Measurements from ENCODE around the gene KLHDC8A. TPM values are rescaled to one million over a fixed set of nuclear protein-coding genes. Genes with fewer than 3 reads are reported as not detected.

Gene KLHDC8A
- total and polyA plus RNA-seq, 2 of the 13 experiments (the other 11 are each of a cell fraction or from before 2014, with no cell fraction given): not detected

DNA sequence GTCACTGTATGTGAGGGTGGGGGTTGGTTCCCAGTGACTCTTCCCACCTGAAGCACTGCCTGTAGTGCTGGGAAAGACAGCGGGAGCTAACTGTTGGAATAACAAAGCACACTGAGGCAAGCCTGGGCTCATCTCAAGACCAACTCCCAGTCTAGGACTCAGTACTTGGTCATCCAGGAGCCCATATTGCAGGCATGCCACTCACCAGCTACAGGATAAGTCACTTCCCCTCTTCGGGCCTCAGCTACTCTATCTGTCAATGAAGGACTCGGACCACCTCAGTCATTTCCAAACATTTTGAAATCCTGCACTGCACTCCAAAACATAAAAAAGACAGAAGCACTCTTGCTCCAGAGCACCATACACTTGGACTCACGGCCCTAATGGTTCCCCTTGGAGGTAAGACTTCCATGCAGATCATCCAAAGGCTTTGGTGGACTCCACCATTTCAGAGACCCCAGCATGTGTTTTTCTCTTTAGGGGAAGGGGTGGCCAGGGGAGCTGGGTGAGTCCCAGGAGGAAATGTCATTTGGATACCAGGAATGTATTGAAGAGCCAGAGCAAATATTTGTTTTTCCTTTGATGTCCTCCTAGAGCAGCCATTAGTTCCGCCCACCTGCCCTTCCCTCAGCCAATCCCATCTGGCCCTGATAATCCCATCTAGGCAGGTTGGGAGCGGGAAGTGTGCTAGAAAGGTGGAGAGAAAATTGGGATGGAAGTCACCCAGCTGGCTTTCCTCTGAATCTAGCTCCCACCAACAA lies 38.3 kb downstream of the KLHDC8A start (continued):
- TF ChIP-seq, protein P1, sequence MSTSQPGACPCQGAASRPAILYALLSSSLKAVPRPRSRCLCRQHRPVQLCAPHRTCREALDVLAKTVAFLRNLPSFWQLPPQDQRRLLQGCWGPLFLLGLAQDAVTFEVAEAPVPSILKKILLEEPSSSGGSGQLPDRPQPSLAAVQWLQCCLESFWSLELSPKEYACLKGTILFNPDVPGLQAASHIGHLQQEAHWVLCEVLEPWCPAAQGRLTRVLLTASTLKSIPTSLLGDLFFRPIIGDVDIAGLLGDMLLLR (CRISPR knock-in tag; IDR thresholded peaks at IDR 0.05): no peak
- TF ChIP-seq ELF3 (CRISPR knock-in tag; IDR thresholded peaks at IDR 0.05): peak; percentile 73
- TF ChIP-seq, protein P2, sequence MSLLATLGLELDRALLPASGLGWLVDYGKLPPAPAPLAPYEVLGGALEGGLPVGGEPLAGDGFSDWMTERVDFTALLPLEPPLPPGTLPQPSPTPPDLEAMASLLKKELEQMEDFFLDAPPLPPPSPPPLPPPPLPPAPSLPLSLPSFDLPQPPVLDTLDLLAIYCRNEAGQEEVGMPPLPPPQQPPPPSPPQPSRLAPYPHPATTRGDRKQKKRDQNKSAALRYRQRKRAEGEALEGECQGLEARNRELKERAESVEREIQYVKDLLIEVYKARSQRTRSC (CRISPR knock-in tag; IDR thresholded peaks at IDR 0.05; ENCODE audit: low read depth): no peak
- TF ChIP-seq ZNF678 (CRISPR knock-in tag; IDR thresholded peaks at IDR 0.05): no peak
- no peak for TF ChIP-seq DNMT1 (CRISPR knock-in tag; IDR thresholded peaks at IDR 0.05)
- TF ChIP-seq SIX1 (CRISPR knock-in tag; IDR thresholded peaks at IDR 0.05; ENCODE audit: borderline replicate concordance): no peak; the same call in 1 of the 2 replicates
- TF ChIP-seq FOXA1 (IDR thresholded peaks at IDR 0.05): 0 out of 2 replicates have a peak, but pooled peaks have one; percentile 13
- TF ChIP-seq FOXA1 (CRISPR knock-in tag; IDR thresholded peaks at IDR 0.05): peak; percentile 79
- TF ChIP-seq MXD4 (CRISPR knock-in tag; IDR thresholded peaks at IDR 0.05): no peak; the same call in 1 of the 2 replicates
- TF ChIP-seq, protein P3, sequence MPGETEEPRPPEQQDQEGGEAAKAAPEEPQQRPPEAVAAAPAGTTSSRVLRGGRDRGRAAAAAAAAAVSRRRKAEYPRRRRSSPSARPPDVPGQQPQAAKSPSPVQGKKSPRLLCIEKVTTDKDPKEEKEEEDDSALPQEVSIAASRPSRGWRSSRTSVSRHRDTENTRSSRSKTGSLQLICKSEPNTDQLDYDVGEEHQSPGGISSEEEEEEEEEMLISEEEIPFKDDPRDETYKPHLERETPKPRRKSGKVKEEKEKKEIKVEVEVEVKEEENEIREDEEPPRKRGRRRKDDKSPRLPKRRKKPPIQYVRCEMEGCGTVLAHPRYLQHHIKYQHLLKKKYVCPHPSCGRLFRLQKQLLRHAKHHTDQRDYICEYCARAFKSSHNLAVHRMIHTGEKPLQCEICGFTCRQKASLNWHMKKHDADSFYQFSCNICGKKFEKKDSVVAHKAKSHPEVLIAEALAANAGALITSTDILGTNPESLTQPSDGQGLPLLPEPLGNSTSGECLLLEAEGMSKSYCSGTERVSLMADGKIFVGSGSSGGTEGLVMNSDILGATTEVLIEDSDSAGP (CRISPR knock-in tag; IDR thresholded peaks at IDR 0.05; ENCODE audit: borderline replicate concordance): no peak
- TF ChIP-seq KLF11 (CRISPR knock-in tag; IDR thresholded peaks at IDR 0.05): no peak
- no peak for TF ChIP-seq PCBP2 (optimal IDR thresholded peaks at IDR 0.05; ENCODE audit: low read depth, low read length, poor library complexity, severe bottlenecking)
- TF ChIP-seq ZNF567 (CRISPR knock-in tag; IDR thresholded peaks at IDR 0.05; ENCODE audit: borderline replicate concordance): no peak
- TF ChIP-seq STAT5B (CRISPR knock-in tag; IDR thresholded peaks at IDR 0.05): no peak
- TF ChIP-seq RCOR2 (CRISPR knock-in tag; IDR thresholded peaks at IDR 0.05): no peak
- peak; percentile 51; the same call in 1 of the 2 replicates for TF ChIP-seq ZNF788 (CRISPR knock-in tag; IDR thresholded peaks at IDR 0.05; ENCODE audit: borderline replicate concordance)
- peak in 1 of 2 experiments; percentile 71; a peak in 2 of 4 replicates for TF ChIP-seq EP300 (IDR thresholded peaks at IDR 0.05; ENCODE audit: low read depth in 2 of 2, low read length in 2 of 2)
- no peak for TF ChIP-seq EP300 (CRISPR knock-in tag; IDR thresholded peaks at IDR 0.05; ENCODE audit: borderline replicate concordance)
- TF ChIP-seq, protein P4, sequence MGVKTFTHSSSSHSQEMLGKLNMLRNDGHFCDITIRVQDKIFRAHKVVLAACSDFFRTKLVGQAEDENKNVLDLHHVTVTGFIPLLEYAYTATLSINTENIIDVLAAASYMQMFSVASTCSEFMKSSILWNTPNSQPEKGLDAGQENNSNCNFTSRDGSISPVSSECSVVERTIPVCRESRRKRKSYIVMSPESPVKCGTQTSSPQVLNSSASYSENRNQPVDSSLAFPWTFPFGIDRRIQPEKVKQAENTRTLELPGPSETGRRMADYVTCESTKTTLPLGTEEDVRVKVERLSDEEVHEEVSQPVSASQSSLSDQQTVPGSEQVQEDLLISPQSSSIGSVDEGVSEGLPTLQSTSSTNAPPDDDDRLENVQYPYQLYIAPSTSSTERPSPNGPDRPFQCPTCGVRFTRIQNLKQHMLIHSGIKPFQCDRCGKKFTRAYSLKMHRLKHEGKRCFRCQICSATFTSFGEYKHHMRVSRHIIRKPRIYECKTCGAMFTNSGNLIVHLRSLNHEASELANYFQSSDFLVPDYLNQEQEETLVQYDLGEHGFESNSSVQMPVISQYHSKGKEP (CRISPR knock-in tag; IDR thresholded peaks at IDR 0.05): no peak
- peak; percentile 78 for TF ChIP-seq SAP130 (CRISPR knock-in tag; IDR thresholded peaks at IDR 0.05; ENCODE audit: low read depth)
- TF ChIP-seq ZNF747 (CRISPR knock-in tag; IDR thresholded peaks at IDR 0.05; ENCODE audit: borderline replicate concordance): 0 out of 2 replicates have a peak, but pooled peaks have one; percentile 37
- TF ChIP-seq ZNF644 (CRISPR knock-in tag; IDR thresholded peaks at IDR 0.05; ENCODE audit: low read depth): no peak
- TF ChIP-seq TAF15 (IDR thresholded peaks at IDR 0.05; ENCODE audit: low read depth, low read length, poor library complexity, severe bottlenecking): no peak
- TF ChIP-seq, protein P5, sequence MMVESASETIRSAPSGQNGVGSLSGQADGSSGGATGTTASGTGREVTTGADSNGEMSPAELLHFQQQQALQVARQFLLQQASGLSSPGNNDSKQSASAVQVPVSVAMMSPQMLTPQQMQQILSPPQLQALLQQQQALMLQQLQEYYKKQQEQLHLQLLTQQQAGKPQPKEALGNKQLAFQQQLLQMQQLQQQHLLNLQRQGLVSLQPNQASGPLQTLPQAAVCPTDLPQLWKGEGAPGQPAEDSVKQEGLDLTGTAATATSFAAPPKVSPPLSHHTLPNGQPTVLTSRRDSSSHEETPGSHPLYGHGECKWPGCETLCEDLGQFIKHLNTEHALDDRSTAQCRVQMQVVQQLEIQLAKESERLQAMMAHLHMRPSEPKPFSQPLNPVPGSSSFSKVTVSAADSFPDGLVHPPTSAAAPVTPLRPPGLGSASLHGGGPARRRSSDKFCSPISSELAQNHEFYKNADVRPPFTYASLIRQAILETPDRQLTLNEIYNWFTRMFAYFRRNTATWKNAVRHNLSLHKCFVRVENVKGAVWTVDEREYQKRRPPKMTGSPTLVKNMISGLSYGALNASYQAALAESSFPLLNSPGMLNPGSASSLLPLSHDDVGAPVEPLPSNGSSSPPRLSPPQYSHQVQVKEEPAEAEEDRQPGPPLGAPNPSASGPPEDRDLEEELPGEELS (CRISPR knock-in tag; IDR thresholded peaks at IDR 0.05): no peak; the same call in 1 of the 2 replicates
- TF ChIP-seq ARNT2 (CRISPR knock-in tag; IDR thresholded peaks at IDR 0.05; ENCODE audit: low read depth): no peak

All from HepG2 (cell line).